Omental fat pad (tissue), 4 donors: ENCODE data around the gene SFXN5. TPM values are rescaled to one million over a fixed set of nuclear protein-coding genes. Genes with fewer than 3 reads are reported as not detected.

Experiments used
- ATAC-seq: fragments of 150-250 bp; one replicate; pipeline ENCODE4 v1.9.1; 2016; ENCODE audit warnings: mild to moderate bottlenecking, moderate library complexity; ENCODE audit not compliant: low FRiP score
- DNase-seq: peaks from one replicate; pipeline ENCODE4 v3.0.0-alpha.2; 2019; ENCODE audit warnings: low spot score
- total RNA-seq, 4 donors: library from RNA; depleted of rRNA; stranded (reverse); fragments of >200 nt; gene quantifications; one replicate each; pipeline ENCODE4 v1.1.0, GENCODE V29; 2016
- TF ChIP-seq, protein P1 (sequence below), 3 donors: fragments of 450-650 bp; IDR thresholded peaks; one replicate each; pipeline ENCODE4 v1.5.1; 2016 to 2017; ENCODE audit warnings: antibody characterized with exemption in 3 of 3, mild to moderate bottlenecking in 3 of 3, moderate library complexity in 2 of 3

SFXN5 gene
- total RNA-seq, 4 donors from 2014 or later, result 5.1 to 15.6 (median 9.4) TPM

DNA sequence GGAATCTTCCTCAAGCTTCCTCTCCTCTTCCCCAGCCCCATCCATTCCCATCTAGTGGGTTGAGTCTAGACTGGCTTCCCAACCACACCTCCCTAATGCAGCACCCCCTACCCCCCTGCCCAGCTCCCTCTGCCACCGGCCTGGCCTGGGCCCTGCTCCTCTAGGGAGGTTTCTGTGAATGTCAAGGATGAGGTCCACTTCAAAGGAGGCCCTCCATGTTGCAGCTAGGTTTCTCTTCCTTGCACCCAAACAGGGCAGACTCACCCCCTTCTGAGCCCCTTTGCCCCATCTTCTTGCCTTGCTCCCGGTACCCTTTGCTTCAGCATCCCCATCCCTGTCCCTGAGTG, 135.9 kb downstream of the SFXN5 start:
- ATAC-seq, result no peak
- DNase-seq, result no peak
- TF ChIP-seq, protein P1, sequence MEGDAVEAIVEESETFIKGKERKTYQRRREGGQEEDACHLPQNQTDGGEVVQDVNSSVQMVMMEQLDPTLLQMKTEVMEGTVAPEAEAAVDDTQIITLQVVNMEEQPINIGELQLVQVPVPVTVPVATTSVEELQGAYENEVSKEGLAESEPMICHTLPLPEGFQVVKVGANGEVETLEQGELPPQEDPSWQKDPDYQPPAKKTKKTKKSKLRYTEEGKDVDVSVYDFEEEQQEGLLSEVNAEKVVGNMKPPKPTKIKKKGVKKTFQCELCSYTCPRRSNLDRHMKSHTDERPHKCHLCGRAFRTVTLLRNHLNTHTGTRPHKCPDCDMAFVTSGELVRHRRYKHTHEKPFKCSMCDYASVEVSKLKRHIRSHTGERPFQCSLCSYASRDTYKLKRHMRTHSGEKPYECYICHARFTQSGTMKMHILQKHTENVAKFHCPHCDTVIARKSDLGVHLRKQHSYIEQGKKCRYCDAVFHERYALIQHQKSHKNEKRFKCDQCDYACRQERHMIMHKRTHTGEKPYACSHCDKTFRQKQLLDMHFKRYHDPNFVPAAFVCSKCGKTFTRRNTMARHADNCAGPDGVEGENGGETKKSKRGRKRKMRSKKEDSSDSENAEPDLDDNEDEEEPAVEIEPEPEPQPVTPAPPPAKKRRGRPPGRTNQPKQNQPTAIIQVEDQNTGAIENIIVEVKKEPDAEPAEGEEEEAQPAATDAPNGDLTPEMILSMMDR (IDR thresholded peaks at IDR 0.05), result no peak

DNA sequence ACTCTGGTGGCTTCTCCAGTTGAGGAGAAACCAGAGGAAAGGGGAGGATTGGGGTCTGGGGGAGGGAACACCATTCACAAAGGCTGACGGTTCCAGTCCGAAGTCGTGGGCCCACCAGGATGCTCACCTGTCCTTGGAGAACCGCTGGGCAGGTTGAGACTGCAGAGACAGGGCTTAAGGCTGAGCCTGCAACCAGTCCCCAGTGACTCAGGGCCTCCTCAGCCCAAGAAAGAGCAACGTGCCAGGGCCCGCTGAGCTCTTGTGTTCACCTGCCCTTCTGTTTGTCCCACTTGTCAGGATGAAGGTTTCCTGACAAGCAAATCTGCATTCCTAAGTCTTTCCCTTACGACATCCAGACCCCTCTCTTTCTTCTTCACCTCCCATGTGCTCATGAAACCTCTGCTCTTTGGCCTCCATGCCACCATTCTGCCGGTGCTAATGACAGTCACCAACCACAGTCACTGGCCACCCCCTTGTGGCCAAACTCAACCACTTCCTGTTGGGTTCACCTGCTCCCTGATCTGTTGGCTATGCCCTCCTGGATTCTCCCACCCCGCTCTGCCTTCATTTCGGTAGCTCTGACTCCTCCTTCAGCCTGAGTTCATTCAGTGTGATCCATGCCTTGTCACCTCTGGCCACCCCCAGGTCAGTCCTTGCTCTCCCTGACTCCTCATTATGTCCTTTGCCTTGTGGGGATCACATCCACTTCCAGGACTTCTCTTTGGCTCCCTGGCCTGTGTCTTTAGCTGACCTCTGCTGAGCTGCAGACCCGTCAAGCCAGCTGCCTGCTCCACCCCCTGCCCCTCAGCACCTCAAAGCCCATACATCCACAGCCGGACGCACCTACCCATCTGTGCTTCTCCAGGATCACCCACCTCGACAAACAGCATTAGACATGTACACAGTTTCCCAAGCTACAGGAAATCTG, 136.6 kb downstream of the SFXN5 start:
- DNase-seq, result no peak

DNA sequence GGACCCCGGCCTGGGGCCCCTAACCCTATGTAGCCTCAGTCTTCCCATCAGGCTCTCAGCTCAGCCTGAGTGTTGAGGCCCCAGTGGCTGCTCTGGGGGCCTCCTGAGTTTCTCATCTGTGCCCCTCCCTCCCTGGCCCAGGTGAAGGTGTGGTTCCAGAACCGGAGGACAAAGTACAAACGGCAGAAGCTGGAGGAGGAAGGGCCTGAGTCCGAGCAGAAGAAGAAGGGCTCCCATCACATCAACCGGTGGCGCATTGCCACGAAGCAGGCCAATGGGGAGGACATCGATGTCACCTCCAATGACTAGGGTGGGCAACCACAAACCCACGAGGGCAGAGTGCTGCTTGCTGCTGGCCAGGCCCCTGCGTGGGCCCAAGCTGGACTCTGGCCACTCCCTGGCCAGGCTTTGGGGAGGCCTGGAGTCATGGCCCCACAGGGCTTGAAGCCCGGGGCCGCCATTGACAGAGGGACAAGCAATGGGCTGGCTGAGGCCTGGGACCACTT, 137.8 kb downstream of the SFXN5 start:
- TF ChIP-seq, protein P1 (IDR thresholded peaks at IDR 0.05), result no peak

More for the DNA sequence above, 136.6 kb downstream of the SFXN5 start:
- ATAC-seq, result no peak
- TF ChIP-seq, protein P1 (IDR thresholded peaks at IDR 0.05), result no peak

GRCh38 chr2:72933207-72933606, 138.3 kb downstream of the SFXN5 start:
- TF ChIP-seq, protein P1 (IDR thresholded peaks at IDR 0.05), result no peak
- DNase-seq, result no peak
- no peak for ATAC-seq

More for the DNA sequence above, 137.8 kb downstream of the SFXN5 start:
- DNase-seq (no peak), ATAC-seq (no peak)

- TF ChIP-seq, protein P1 (IDR thresholded peaks at IDR 0.05), result no peak
- DNase-seq (no peak), ATAC-seq (no peak)
These were observed 138.7 kb downstream of the SFXN5 start for GRCh38 chr2:72932805-72933204.

DNA sequence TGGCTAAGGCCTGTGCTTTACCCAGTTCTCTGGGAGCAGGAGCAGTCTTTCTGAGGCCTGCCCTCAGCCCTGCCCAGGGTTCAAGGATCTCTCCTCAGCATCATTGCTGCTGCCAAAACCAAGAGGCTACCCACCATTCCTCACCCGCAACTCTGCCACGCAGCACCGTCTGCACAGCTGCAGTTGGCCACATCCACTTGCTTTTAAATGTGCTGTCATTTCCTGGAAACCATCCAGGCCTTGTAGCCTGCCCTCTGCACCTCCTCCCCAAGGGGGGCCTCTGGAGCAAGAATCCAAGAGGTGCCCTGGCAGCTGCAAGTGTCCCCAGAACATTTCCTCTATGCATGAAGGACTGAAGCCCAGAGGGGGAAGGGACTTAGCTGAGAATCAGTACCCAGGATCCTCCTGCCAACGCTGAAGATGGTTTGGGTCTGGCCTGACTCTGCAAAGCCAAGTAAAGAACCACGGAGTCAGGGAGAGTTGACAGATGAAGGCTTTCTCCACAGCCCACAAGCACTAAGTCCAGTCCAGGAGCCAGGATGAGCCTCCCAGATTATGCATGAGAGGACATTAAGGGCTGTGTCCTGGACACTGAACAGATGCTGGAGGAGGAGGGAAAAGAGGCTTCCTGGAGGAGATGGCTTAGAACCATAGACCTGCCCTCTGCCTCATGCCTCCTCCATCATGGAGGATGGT, 139.3 kb downstream of the SFXN5 start:
- TF ChIP-seq, protein P1 (IDR thresholded peaks at IDR 0.05), result no peak
- ATAC-seq, result no peak
- no peak for DNase-seq
